K562 (cell line): ENCODE measurements around the gene ASIC5. TPM values are rescaled to one million over a fixed set of nuclear protein-coding genes. Genes with fewer than 3 reads are reported as not detected.

Source experiments
- ATAC-seq: fragments of 200-7000 bp; cut with Tn5 transposase; 3 replicates; pipeline ENCODE4 v1.9.1; 2020; ENCODE audit warnings: moderate library complexity
- BruUV-seq: library from RNA; stranded (reverse); fragments of 400-500 nt; replicated peaks from 2 replicates; lab custom pipeline; 2021; lab: Mats Ljungman, UMichigan
- CTCF ChIA-PET: fragments of 300-600 bp; formaldehyde crosslinking; extraction: SDS; loops from one replicate; lab custom pipeline; 2021; ENCODE audit warnings: low intra/inter-chr PET ratio; lab: Yijun Ruan, JAX
- POLR2A ChIA-PET: fragments of 300-600, 350-650 bp; sonication (Branson Sonifier 250); formaldehyde crosslinking; extraction: SDS; loops from one replicate; lab custom pipeline; 2021; ENCODE audit warnings: antibody characterized with exemption, inconsistent platforms; lab: Yijun Ruan, JAX
- DNase-seq, 4 experiments: peaks; one replicate each; pipeline versions ENCODE4 v3.0.0 to v3.0.0-alpha.2; 2011 to 2018; ENCODE audit warnings: low spot score in 3 of 4, mixed read lengths in 3 of 4; ENCODE audit errors: extremely low read depth in 1 of 4
- FAIRE-seq: peaks from 2 replicates; lab custom pipeline; 2011; peaks lifted over from hg19 to GRCh38; lab: Jason Lieb, UNC
- H2AFZ ChIP-seq: 2 replicates; pipeline ENCODE4 v1.6.0; 2011; ENCODE audit warnings: low read depth, low read length, control low read depth, inconsistent platforms
- H3K27ac ChIP-seq: fragments of 200-600 bp; 3 replicates; pipeline ENCODE4 v1.8.0; 2011; ENCODE audit warnings: low read depth, mild to moderate bottlenecking, control low read depth, inconsistent platforms, low read length, moderate library complexity, mixed read lengths; ENCODE audit errors: extremely low read depth
- H3K27me3 ChIP-seq, 2 experiments: fragments of 300-600 bp in 1 of 2; 2 replicates in 1 of 2; 3 replicates in 1 of 2; pipeline versions ENCODE4 v1.6.0 to v1.8.0; 2011; ENCODE audit warnings: inconsistent platforms in 2 of 2, low read length in 2 of 2, mild to moderate bottlenecking in 1 of 2, mixed read lengths in 1 of 2, moderate library complexity in 1 of 2; ENCODE audit not compliant: control insufficient read depth in 2 of 2, insufficient read depth in 2 of 2
- H3K36me3 ChIP-seq: fragments of 300-600 bp; 3 replicates; pipeline ENCODE4 v1.8.0; 2011; ENCODE audit warnings: mild to moderate bottlenecking, low read length, inconsistent platforms; ENCODE audit not compliant: control insufficient read depth, insufficient read depth
- H3K4me1 ChIP-seq, 2 experiments: fragments of 200-600 bp in 1 of 2; replicated peaks in 1 of 2; 2 replicates in 1 of 2; 3 replicates in 1 of 2; pipeline versions ENCODE4 v1.5.1 to v1.8.0; 2011; ENCODE audit warnings: inconsistent platforms in 2 of 2, low read length in 2 of 2, mild to moderate bottlenecking in 1 of 2, mixed read lengths in 1 of 2, moderate library complexity in 1 of 2; ENCODE audit not compliant: control insufficient read depth in 2 of 2, insufficient read depth in 2 of 2
- H3K4me2 ChIP-seq: 2 replicates; pipeline ENCODE4 v1.6.1; 2011; ENCODE audit warnings: low read length, control low read depth, inconsistent platforms, mixed read lengths; ENCODE audit not compliant: insufficient read depth
- H3K4me3 ChIP-seq: fragments of 200-600 bp; sonication (generic), shearing (Covaris generic); 2 replicates; pipeline ENCODE4 v1.5.1; 2016; ENCODE audit warnings: control low read depth, inconsistent platforms
- H3K79me2 ChIP-seq: fragments of 200-600 bp; 3 replicates; pipeline ENCODE4 v1.8.0; 2011; ENCODE audit warnings: low read length, inconsistent platforms; ENCODE audit not compliant: control insufficient read depth, insufficient read depth
- H3K9ac ChIP-seq, 2 experiments: 2 replicates each; pipeline versions ENCODE4 v1.6.0 to v1.6.1; 2011; ENCODE audit warnings: low read depth in 2 of 2, low read length in 2 of 2, control low read depth in 1 of 2, inconsistent platforms in 1 of 2, mild to moderate bottlenecking in 1 of 2, mixed read lengths in 1 of 2; ENCODE audit not compliant: insufficient read depth in 1 of 2
- H3K9me1 ChIP-seq: one replicate; pipeline ENCODE4 v1.6.0; 2011; ENCODE audit warnings: inconsistent platforms, mild to moderate bottlenecking, low read length, moderate library complexity; ENCODE audit not compliant: control insufficient read depth, insufficient read depth
- H3K9me3 ChIP-seq: replicated peaks from 2 replicates; pipeline ENCODE4 v1.5.1; 2011; ENCODE audit warnings: low read depth, low read length, inconsistent platforms; ENCODE audit not compliant: control insufficient read depth, insufficient read depth
- H4K20me1 ChIP-seq: replicated peaks from 2 replicates; pipeline ENCODE4 v1.6.1; 2011; ENCODE audit warnings: low read length, inconsistent platforms, mixed read lengths; ENCODE audit not compliant: control insufficient read depth, insufficient read depth
- CHD4 ChIP-seq: fragments of 200-600 bp; sonication (generic); IDR thresholded peaks from 3 replicates; pipeline ENCODE4 v1.6.1; 2012; ENCODE audit warnings: low read depth, mild to moderate bottlenecking, mixed read lengths, low read length, inconsistent platforms; ENCODE audit not compliant: insufficient read depth, insufficient replicate concordance, poor library complexity, severe bottlenecking
- CREBBP ChIP-seq: IDR thresholded peaks from one replicate; pipeline ENCODE4 v1.6.1; 2012; ENCODE audit warnings: low read depth, mild to moderate bottlenecking, control low read depth, inconsistent platforms, low read length
- ETV6 ChIP-seq, 3 experiments: fragments of 150-350 bp in 1 of 3; sonication (generic) in 1 of 3; formaldehyde crosslinking in 1 of 3; IDR thresholded peaks; 2 replicates each; pipeline versions ENCODE4 v1.6.1 to v1.8.0; 2014 to 2022; ENCODE audit warnings: borderline replicate concordance in 2 of 3, low read depth in 2 of 3, antibody characterized with exemption in 1 of 3, low read length in 1 of 3, mild to moderate bottlenecking in 1 of 3, missing genetic modification reagents in 1 of 3
- FOXK2 ChIP-seq, 2 experiments: fragments of 450-650 bp; IDR thresholded peaks in 1 of 2; conservative IDR thresholded peaks in 1 of 2; 2 replicates each; pipeline ENCODE4 v1.6.1; 2016; ENCODE audit warnings: low read depth in 2 of 2, mild to moderate bottlenecking in 1 of 2
- HDAC2 ChIP-seq: fragments of 450-650 bp; IDR thresholded peaks from 2 replicates; pipeline ENCODE4 v1.6.1; 2016; ENCODE audit warnings: mild to moderate bottlenecking
- HMGN3 ChIP-seq: IDR thresholded peaks from 2 replicates; pipeline ENCODE4 v1.6.1; 2011; ENCODE audit warnings: borderline replicate concordance, low read depth, mild to moderate bottlenecking, mixed read lengths, low read length; ENCODE audit not compliant: insufficient read length; ENCODE audit errors: extremely low read depth
- MAFG ChIP-seq: fragments of 450-650 bp; conservative IDR thresholded peaks from 2 replicates; pipeline ENCODE4 v1.6.1; 2016; ENCODE audit warnings: missing genetic modification characterization, missing compliant biosample characterization
- MCM3 ChIP-seq: fragments of 450-650 bp; IDR thresholded peaks from 2 replicates; pipeline ENCODE4 v1.6.1; 2016
- PYGO2 ChIP-seq: fragments of 450-650 bp; IDR thresholded peaks from 2 replicates; pipeline ENCODE4 v1.6.1; 2016; ENCODE audit warnings: mild to moderate bottlenecking, missing genetic modification characterization, moderate library complexity, missing compliant biosample characterization
- TRIM24 ChIP-seq, 2 experiments: fragments of 450-650 bp; IDR thresholded peaks; 2 replicates each; pipeline ENCODE4 v1.6.1; 2016
- ZNF668 ChIP-seq: fragments of 250-450 bp; sonication (Bioruptor Pico); IDR thresholded peaks from 2 replicates; pipeline ENCODE4 v1.8.0; 2022; ENCODE audit warnings: mild to moderate bottlenecking, inconsistent platforms
- ZNF764 ChIP-seq: fragments of 250-450 bp; sonication (Bioruptor Pico); IDR thresholded peaks from 2 replicates; pipeline ENCODE4 v1.4.0; 2020; ENCODE audit warnings: low read depth, mild to moderate bottlenecking, moderate library complexity
- WGBS: fragments of 100-300 bp; shearing (Covaris generic); methylation state at CpG from one replicate; pipeline ENCODE4 v1.1.6; 2016; ENCODE audit warnings: low coverage, mixed read lengths; ENCODE audit not compliant: insufficient coverage; ENCODE audit errors: missing lambda C conversion rate; 5-methylcytosine and 5-hydroxymethylcytosine counted together
- in situ Hi-C: fragments of 300-500 bp; cut with MboI; formaldehyde crosslinking; loops from 4 replicates; pipeline ENCODE4 v1.15.0; 2018; ENCODE audit warnings: inconsistent platforms, mixed read lengths
- intact Hi-C: fragments of 100-400 bp; cut with micrococcal nuclease; formaldehyde crosslinking; loops from 2 replicates; pipeline ENCODE4 v1.14.2; 2022
- polyA plus RNA-seq, 8 experiments: library from polyadenylated mRNA; depleted of rRNA in 4 of 8; stranded (reverse) in 5 of 8; unstranded in 3 of 8; fragments of >200 nt; fragmentation: Nextera tagmentation in 2 of 8; fragmentation: Illumina TruSeq in 1 of 8; extraction: Ambion mirVana in 2 of 8; extraction: Trizol in 1 of 8; gene quantifications; 2 replicates each; pipeline versions ENCODE4 v1.2.1 to v1.2.3, GENCODE V29; 2011 to 2014; ENCODE audit warnings: inconsistent platforms in 1 of 8, missing spikeins in 1 of 8
- total RNA-seq, 7 experiments: library from RNA; depleted of rRNA in 6 of 7; stranded (reverse); fragments of >200 nt in 6 of 7; fragmentation: Illumina TruSeq in 2 of 7; extraction: Trizol in 2 of 7; gene quantifications; 2 replicates each; pipeline versions ENCODE4 v1.2.1 to v1.2.3, GENCODE V29; 2011 to 2021; ENCODE audit warnings: low replicate concordance in 1 of 7
- TF ChIP-seq, protein P1 (sequence below): sonication (generic); formaldehyde crosslinking; IDR thresholded peaks from 2 replicates; pipeline ENCODE4 v1.8.1; 2023; ENCODE audit warnings: mild to moderate bottlenecking, missing genetic modification reagents
- TF ChIP-seq, protein P2 (sequence below): sonication (generic); formaldehyde crosslinking; IDR thresholded peaks from 2 replicates; pipeline ENCODE4 v1.8.0; 2022; ENCODE audit warnings: missing genetic modification reagents, mild to moderate bottlenecking, borderline replicate concordance

The ASIC5 gene
- total and polyA plus RNA-seq, 9 of the 15 experiments (the other 6 are each of a cell fraction or from before 2014, with no cell fraction given): not detected

DNA sequence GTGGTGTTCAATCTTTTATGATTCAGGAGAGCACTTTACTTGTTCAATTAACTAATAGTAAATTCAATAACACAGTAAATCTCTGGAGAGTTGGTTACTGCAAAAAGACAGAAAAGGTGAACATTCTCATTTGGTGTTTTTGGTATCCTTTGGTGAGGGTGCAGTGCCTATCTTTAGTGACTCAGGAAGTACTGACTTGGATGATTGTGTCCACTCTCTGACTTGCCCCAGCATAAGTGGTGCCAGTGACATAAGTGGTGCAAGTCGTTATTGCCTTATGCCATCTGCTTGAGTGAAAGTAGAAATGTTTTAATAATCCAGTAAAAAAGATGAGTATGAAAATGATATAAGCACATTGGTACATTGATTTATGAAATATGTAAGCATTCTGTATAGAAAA lies 80.2 kb downstream of the ASIC5 start:
- Histone ChIP-seq H3K9me3 (no peaks in the 10 kb centered on the region), H3K9ac (no peak overlapping the region), H3K79me2 (no peaks in the 10 kb centered on the region), H3K27me3 (no peaks in the 10 kb centered on the region), H3K4me1 (no peaks in the 10 kb centered on the region), H3K4me3 (no peak overlapping the region), H4K20me1 (no peaks in the 10 kb centered on the region), H3K36me3 (no peaks in the 10 kb centered on the region), H3K27ac (no peak overlapping the region), H3K4me2 (no peak overlapping the region), H2AFZ (no peak overlapping the region), H3K9me1 (no peaks in the 10 kb centered on the region)
- TF ChIP-seq ETV6 (IDR thresholded peaks at IDR 0.05; ENCODE audit: borderline replicate concordance in 1 of 2, low read depth in 2 of 2, low read length in 1 of 2) (no peak), ETV6 (CRISPR knock-in tag; IDR thresholded peaks at IDR 0.05; ENCODE audit: borderline replicate concordance) (no peak), CHD4 (no peak), HDAC2 (no peak), HMGN3 (no peak), PYGO2 (tag) (no peak), MCM3 (no peak), MAFG (tag) (no peak), CREBBP (no peak), TRIM24 (IDR thresholded peaks at IDR 0.05) (no peak), ZNF668 (CRISPR knock-in tag) (no peak), FOXK2 (conservative IDR thresholded peaks at IDR 0.05 in 1 of 2, IDR thresholded peaks at IDR 0.05 in 1 of 2; ENCODE audit: low read depth in 2 of 2) (no peak), ZNF764 (CRISPR knock-in tag) (no peak)
- TF ChIP-seq, protein P1, sequence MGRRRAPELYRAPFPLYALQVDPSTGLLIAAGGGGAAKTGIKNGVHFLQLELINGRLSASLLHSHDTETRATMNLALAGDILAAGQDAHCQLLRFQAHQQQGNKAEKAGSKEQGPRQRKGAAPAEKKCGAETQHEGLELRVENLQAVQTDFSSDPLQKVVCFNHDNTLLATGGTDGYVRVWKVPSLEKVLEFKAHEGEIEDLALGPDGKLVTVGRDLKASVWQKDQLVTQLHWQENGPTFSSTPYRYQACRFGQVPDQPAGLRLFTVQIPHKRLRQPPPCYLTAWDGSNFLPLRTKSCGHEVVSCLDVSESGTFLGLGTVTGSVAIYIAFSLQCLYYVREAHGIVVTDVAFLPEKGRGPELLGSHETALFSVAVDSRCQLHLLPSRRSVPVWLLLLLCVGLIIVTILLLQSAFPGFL (CRISPR knock-in tag): no peak
- TF ChIP-seq, protein P2, sequence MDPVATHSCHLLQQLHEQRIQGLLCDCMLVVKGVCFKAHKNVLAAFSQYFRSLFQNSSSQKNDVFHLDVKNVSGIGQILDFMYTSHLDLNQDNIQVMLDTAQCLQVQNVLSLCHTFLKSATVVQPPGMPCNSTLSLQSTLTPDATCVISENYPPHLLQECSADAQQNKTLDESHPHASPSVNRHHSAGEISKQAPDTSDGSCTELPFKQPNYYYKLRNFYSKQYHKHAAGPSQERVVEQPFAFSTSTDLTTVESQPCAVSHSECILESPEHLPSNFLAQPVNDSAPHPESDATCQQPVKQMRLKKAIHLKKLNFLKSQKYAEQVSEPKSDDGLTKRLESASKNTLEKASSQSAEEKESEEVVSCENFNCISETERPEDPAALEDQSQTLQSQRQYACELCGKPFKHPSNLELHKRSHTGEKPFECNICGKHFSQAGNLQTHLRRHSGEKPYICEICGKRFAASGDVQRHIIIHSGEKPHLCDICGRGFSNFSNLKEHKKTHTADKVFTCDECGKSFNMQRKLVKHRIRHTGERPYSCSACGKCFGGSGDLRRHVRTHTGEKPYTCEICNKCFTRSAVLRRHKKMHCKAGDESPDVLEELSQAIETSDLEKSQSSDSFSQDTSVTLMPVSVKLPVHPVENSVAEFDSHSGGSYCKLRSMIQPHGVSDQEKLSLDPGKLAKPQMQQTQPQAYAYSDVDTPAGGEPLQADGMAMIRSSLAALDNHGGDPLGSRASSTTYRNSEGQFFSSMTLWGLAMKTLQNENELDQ (CRISPR knock-in tag): no peak
- BruUV-seq: no TSS peak
- FAIRE-seq (no peak), DNase-seq (no peak), ATAC-seq (no peak)
- POLR2A ChIA-PET: no interaction called here
- intact Hi-C loops (loop anchor here (5.0 kb wide), 1 partner anchor 979 kb away; no protein-coding TSS in a partner anchor), in situ Hi-C loops (no loop called here)
- CTCF ChIA-PET: no interaction called here
- WGBS: 0% methylated on average over 1 of the region's 1 CpG
